SK-N-SH treated with all-trans-retinoic acid at 6 μM for 48 hours (cell line): ENCODE measurements around the gene CLCN4.

Experiments
- ATAC-seq: fragments of 200-7000 bp; cut with Tn5 transposase; 3 replicates; pipeline ENCODE4 v1.9.1; 2020; ENCODE audit warnings: mild to moderate bottlenecking, moderate library complexity
- ARNTL ChIP-seq: fragments of 450-650 bp; formaldehyde crosslinking; IDR thresholded peaks from 2 replicates; pipeline ENCODE4 v1.5.0; 2020; ENCODE audit warnings: low read depth, mild to moderate bottlenecking, moderate library complexity, borderline replicate concordance
- BACH2 ChIP-seq: fragments of 250-450 bp; sonication (Bioruptor Pico); IDR thresholded peaks from 2 replicates; pipeline ENCODE4 v1.9.0; 2021; ENCODE audit warnings: mild to moderate bottlenecking, borderline replicate concordance
- CREB5 ChIP-seq: fragments of 250-450 bp; sonication (Bioruptor Pico); IDR thresholded peaks from 2 replicates; pipeline ENCODE4 v1.5.1; 2020; ENCODE audit warnings: low read depth, mild to moderate bottlenecking, moderate library complexity
- CSDC2 ChIP-seq: fragments of 250-450 bp; sonication (Bioruptor Pico); IDR thresholded peaks from 2 replicates; pipeline ENCODE4 v1.5.0; 2020; ENCODE audit warnings: mild to moderate bottlenecking, moderate library complexity
- CSRNP3 ChIP-seq: fragments of 250-450 bp; sonication (Bioruptor Pico); IDR thresholded peaks from 2 replicates; pipeline ENCODE4 v1.5.1; 2021; ENCODE audit warnings: mild to moderate bottlenecking, moderate library complexity
- ESRRG ChIP-seq: fragments of 250-450 bp; sonication (Bioruptor Pico); IDR thresholded peaks from 2 replicates; pipeline ENCODE4 v1.6.1; 2021; ENCODE audit warnings: mild to moderate bottlenecking
- GLIS3 ChIP-seq: fragments of 250-450 bp; sonication (Bioruptor Pico); IDR thresholded peaks from 2 replicates; pipeline ENCODE4 v1.5.0; 2020; ENCODE audit warnings: mild to moderate bottlenecking, moderate library complexity
- ISL1 ChIP-seq: fragments of 250-450 bp; sonication (Bioruptor Pico); IDR thresholded peaks from 2 replicates; pipeline ENCODE4 v2.1.2; 2022; ENCODE audit warnings: mild to moderate bottlenecking, moderate library complexity
- OSR1 ChIP-seq: fragments of 250-450 bp; sonication (Bioruptor Pico); IDR thresholded peaks from 2 replicates; pipeline ENCODE4 v1.8.0; 2022; ENCODE audit warnings: moderate library complexity, mild to moderate bottlenecking, inconsistent platforms
- PATZ1 ChIP-seq: fragments of 250-450 bp; sonication (Bioruptor Pico); IDR thresholded peaks from 2 replicates; pipeline ENCODE4 v1.8.0; 2020; ENCODE audit warnings: mild to moderate bottlenecking, moderate library complexity, borderline replicate concordance
- POU6F1 ChIP-seq: fragments of 250-450 bp; sonication (Bioruptor Pico); IDR thresholded peaks from 2 replicates; pipeline ENCODE4 v1.8.0; 2021; ENCODE audit warnings: low read depth, mild to moderate bottlenecking, moderate library complexity, borderline replicate concordance
- PPARA ChIP-seq: fragments of 250-450 bp; sonication (Bioruptor Pico); IDR thresholded peaks from 2 replicates; pipeline ENCODE4 v1.5.0; 2020; ENCODE audit warnings: mild to moderate bottlenecking, borderline replicate concordance
- RARB ChIP-seq: fragments of 250-450 bp; sonication (Bioruptor Pico); IDR thresholded peaks from 2 replicates; pipeline ENCODE4 v1.8.0; 2021; ENCODE audit warnings: mild to moderate bottlenecking, moderate library complexity
- SNAI2 ChIP-seq: fragments of 250-450 bp; sonication (Bioruptor Pico); IDR thresholded peaks from 2 replicates; pipeline ENCODE4 v1.5.0; 2020; ENCODE audit warnings: mild to moderate bottlenecking, moderate library complexity
- TCF4 ChIP-seq: fragments of 250-450 bp; sonication (Bioruptor Pico); IDR thresholded peaks from 2 replicates; pipeline ENCODE4 v1.8.0; 2021; ENCODE audit warnings: mild to moderate bottlenecking, moderate library complexity, borderline replicate concordance
- TOX ChIP-seq: fragments of 250-450 bp; sonication (Bioruptor Pico); IDR thresholded peaks from 2 replicates; pipeline ENCODE4 v1.8.0; 2021; ENCODE audit warnings: mild to moderate bottlenecking, moderate library complexity, borderline replicate concordance
- TSHZ2 ChIP-seq: fragments of 250-450 bp; sonication (Bioruptor Pico); IDR thresholded peaks from 2 replicates; pipeline ENCODE4 v1.5.0; 2020; ENCODE audit warnings: mild to moderate bottlenecking, moderate library complexity
- ZC3H10 ChIP-seq: fragments of 250-450 bp; sonication (Bioruptor Pico); IDR thresholded peaks from 2 replicates; pipeline ENCODE4 v1.5.1; 2021; ENCODE audit warnings: mild to moderate bottlenecking, moderate library complexity
- ZFP3 ChIP-seq: fragments of 250-450 bp; sonication (Bioruptor Pico); IDR thresholded peaks from 2 replicates; pipeline ENCODE4 v1.5.0; 2020; ENCODE audit warnings: mild to moderate bottlenecking, moderate library complexity
- ZFP30 ChIP-seq: fragments of 450-650 bp; formaldehyde crosslinking; IDR thresholded peaks from 2 replicates; pipeline ENCODE4 v1.5.0; 2022; ENCODE audit warnings: mild to moderate bottlenecking, moderate library complexity
- ZNF565 ChIP-seq: fragments of 450-650 bp; formaldehyde crosslinking; conservative IDR thresholded peaks from 2 replicates; pipeline ENCODE4 v1.5.0; 2020; ENCODE audit warnings: low read depth, mild to moderate bottlenecking, moderate library complexity
- ZNF70 ChIP-seq: fragments of 450-650 bp; formaldehyde crosslinking; IDR thresholded peaks from 2 replicates; pipeline ENCODE4 v1.5.0; 2020; ENCODE audit warnings: mild to moderate bottlenecking, moderate library complexity
- ZNF8 ChIP-seq: fragments of 450-650 bp; formaldehyde crosslinking; IDR thresholded peaks from 2 replicates; pipeline ENCODE4 v1.5.0; 2020; ENCODE audit warnings: mild to moderate bottlenecking, moderate library complexity

The CLCN4 gene

GRCh38 chrX:10109695-10110094, 47.1 kb upstream of the CLCN4 start:
- no peak for TF ChIP-seq ESRRG (CRISPR knock-in tag)
- TF ChIP-seq SNAI2, result no peak
- no peak for TF ChIP-seq CSDC2 (CRISPR knock-in tag)
- no peak for TF ChIP-seq PPARA (CRISPR knock-in tag)
- no peak for TF ChIP-seq TSHZ2 (CRISPR knock-in tag)
- TF ChIP-seq GLIS3 (CRISPR knock-in tag), result no peak
- no peak for TF ChIP-seq ZFP3
- no peak for TF ChIP-seq OSR1 (CRISPR knock-in tag)
- no peak for TF ChIP-seq ZNF70 (CRISPR knock-in tag)
- TF ChIP-seq TOX (CRISPR knock-in tag), result no peak
- no peak for TF ChIP-seq POU6F1 (CRISPR knock-in tag)
- no peak for TF ChIP-seq ARNTL (CRISPR knock-in tag)
- TF ChIP-seq CSRNP3 (CRISPR knock-in tag), result no peak
- TF ChIP-seq BACH2 (CRISPR knock-in tag), result no peak
- no peak for TF ChIP-seq ISL1
- no peak for TF ChIP-seq ZC3H10 (CRISPR knock-in tag)
- no peak for TF ChIP-seq PATZ1
- TF ChIP-seq, all 23 proteins: peak for 0
- ATAC-seq, result no peak

- no peak for TF ChIP-seq CREB5
- TF ChIP-seq PPARA (CRISPR knock-in tag), result no peak
- no peak for TF ChIP-seq ZNF565 (CRISPR knock-in tag)
- TF ChIP-seq CSRNP3 (CRISPR knock-in tag), result no peak
- TF ChIP-seq PATZ1, result no peak
- TF ChIP-seq ZC3H10 (CRISPR knock-in tag), result no peak
- no peak for TF ChIP-seq ESRRG (CRISPR knock-in tag)
- no peak for TF ChIP-seq ZNF70 (CRISPR knock-in tag)
- no peak for TF ChIP-seq SNAI2
- TF ChIP-seq POU6F1 (CRISPR knock-in tag), result no peak
- TF ChIP-seq TCF4 (CRISPR knock-in tag), result no peak
- no peak for TF ChIP-seq GLIS3 (CRISPR knock-in tag)
- TF ChIP-seq RARB (CRISPR knock-in tag), result no peak
- TF ChIP-seq OSR1 (CRISPR knock-in tag), result no peak
- no peak for TF ChIP-seq ZFP30 (CRISPR knock-in tag)
- TF ChIP-seq BACH2 (CRISPR knock-in tag), result no peak
- no peak for TF ChIP-seq ZFP3
- TF ChIP-seq ZNF8, result no peak
- ATAC-seq, result no peak
These were observed 46.3 kb upstream of the CLCN4 start for GRCh38 chrX:10110316-10110935.
